Activated T-cell treated with anti-CD3 and anti-CD28 coated beads, Interleukin-2, amount 50 U/mL, for 4 hours (primary cell): ENCODE results near the gene CRISPLD2. TPM values are rescaled to one million over a fixed set of nuclear protein-coding genes. Genes with fewer than 3 reads are reported as not detected.
"Not testable (repeated sequence)": the region's sequence is repeated elsewhere in the genome, so short reads cannot be mapped to it uniquely, and the experiment has no call there.

Experiments used
- ATAC-seq, 2 donors: fragments of 200-7000 bp; cut with Tn5 transposase; one replicate each; pipeline ENCODE4 v1.10.0; 2021
- DNase-seq: peaks from one replicate; pipeline ENCODE4 v3.0.0-alpha.2; 2020
- H3K27me3 Mint-ChIP-seq: one replicate; pipeline ENCODE4 v1.8.0; 2021; ENCODE audit warnings: low read depth, mixed read lengths
- H3K36me3 Mint-ChIP-seq: one replicate; pipeline ENCODE4 v1.8.0; 2022; ENCODE audit warnings: mixed read lengths; ENCODE audit not compliant: insufficient read depth
- H3K4me1 Mint-ChIP-seq: one replicate; pipeline ENCODE4 v1.8.0; 2021; ENCODE audit warnings: low read depth, mixed read lengths
- H3K4me3 Mint-ChIP-seq: one replicate; pipeline ENCODE4 v1.8.0; 2021; ENCODE audit warnings: mild to moderate bottlenecking, moderate library complexity, mixed read lengths
- H3K9me3 Mint-ChIP-seq: one replicate; pipeline ENCODE4 v1.8.0; 2021; ENCODE audit warnings: mixed read lengths
- total RNA-seq, 3 donors: library from RNA; stranded (reverse); gene quantifications; one replicate each; pipeline ENCODE4 v1.2.1, GENCODE V29; 2021

Gene CRISPLD2
- total RNA-seq, 3 donors from 2014 or later = 0.11 to 0.57 (median 0.46) TPM

- Mint-ChIP-seq H3K9me3 (no peaks in the 10 kb centered on the region), H3K4me3 (no peak overlapping the region), H3K4me1 (peaks cover 2% of the 10 kb centered on the region), H3K27me3 (peaks cover 7% of the 10 kb centered on the region), H3K36me3 (no peaks in the 10 kb centered on the region)
- DNase-seq (no peak), ATAC-seq (no peak)
Measured at GRCh38 chr16:84847564-84848355, 28.0 kb downstream of the CRISPLD2 start.

DNA sequence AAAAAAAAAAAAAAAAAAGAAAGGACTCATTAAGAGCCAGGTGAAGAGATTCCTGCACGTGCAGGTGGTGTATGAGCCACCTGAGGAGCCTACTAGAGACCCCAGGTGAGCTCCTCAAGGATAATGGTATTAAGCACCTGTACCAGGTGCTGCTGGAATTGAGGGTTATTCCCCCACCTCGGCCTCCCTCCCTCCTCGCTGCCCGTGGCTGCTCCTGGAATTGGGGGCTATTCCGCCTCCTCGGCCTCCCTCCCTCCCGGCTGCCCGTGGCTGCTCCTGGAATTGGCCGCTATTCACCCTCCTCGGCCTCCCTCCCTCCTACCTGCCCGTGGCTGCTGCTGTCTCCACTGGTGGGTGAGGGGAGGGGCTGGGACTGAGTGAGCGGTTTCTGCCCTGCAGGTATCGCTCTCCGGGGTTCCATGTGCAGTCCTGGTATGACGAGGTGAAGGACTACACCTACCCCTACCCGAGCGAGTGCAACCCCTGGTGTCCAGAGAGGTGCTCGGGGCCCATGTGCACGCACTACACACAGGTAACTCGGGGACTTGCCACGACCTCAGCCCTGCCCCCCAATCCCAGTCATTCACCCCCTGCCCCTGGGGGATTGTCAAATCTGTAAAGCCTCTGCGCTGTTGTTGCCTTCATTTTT lies 29.3 kb downstream of the CRISPLD2 start:
- H3K9me3 Mint-ChIP-seq = no peaks in the 10 kb centered on the region
- H3K36me3 Mint-ChIP-seq = no peaks in the 10 kb centered on the region
- H3K4me3 Mint-ChIP-seq = no peak overlapping the region
- no peak for DNase-seq
- no peak for ATAC-seq
- H3K27me3 Mint-ChIP-seq = peaks cover 4% of the 10 kb centered on the region
- no peaks in the 10 kb centered on the region for H3K4me1 Mint-ChIP-seq

- Mint-ChIP-seq H3K9me3 (no peaks in the 10 kb centered on the region), H3K36me3 (no peaks in the 10 kb centered on the region)
- no peak for ATAC-seq
Measured at GRCh38 chr16:84849751-84850150, 30.0 kb downstream of the CRISPLD2 start.

GRCh38 chr16:84850714-84851113 lies 30.9 kb downstream of the CRISPLD2 start:
- ATAC-seq = no peak
- no peak overlapping the region for H3K4me3 Mint-ChIP-seq
- no peak for DNase-seq
- no peaks in the 10 kb centered on the region for H3K4me1 Mint-ChIP-seq
- H3K27me3 Mint-ChIP-seq = peaks cover 4% of the 10 kb centered on the region
- no peaks in the 10 kb centered on the region for H3K36me3 Mint-ChIP-seq
- H3K9me3 Mint-ChIP-seq = no peaks in the 10 kb centered on the region

More at GRCh38 chr16:84849751-84850150, 30.0 kb downstream of the CRISPLD2 start:
- DNase-seq = no peak
- Mint-ChIP-seq H3K4me1 (no peaks in the 10 kb centered on the region), H3K4me3 (no peak overlapping the region), H3K27me3 (peaks cover 4% of the 10 kb centered on the region)

DNA sequence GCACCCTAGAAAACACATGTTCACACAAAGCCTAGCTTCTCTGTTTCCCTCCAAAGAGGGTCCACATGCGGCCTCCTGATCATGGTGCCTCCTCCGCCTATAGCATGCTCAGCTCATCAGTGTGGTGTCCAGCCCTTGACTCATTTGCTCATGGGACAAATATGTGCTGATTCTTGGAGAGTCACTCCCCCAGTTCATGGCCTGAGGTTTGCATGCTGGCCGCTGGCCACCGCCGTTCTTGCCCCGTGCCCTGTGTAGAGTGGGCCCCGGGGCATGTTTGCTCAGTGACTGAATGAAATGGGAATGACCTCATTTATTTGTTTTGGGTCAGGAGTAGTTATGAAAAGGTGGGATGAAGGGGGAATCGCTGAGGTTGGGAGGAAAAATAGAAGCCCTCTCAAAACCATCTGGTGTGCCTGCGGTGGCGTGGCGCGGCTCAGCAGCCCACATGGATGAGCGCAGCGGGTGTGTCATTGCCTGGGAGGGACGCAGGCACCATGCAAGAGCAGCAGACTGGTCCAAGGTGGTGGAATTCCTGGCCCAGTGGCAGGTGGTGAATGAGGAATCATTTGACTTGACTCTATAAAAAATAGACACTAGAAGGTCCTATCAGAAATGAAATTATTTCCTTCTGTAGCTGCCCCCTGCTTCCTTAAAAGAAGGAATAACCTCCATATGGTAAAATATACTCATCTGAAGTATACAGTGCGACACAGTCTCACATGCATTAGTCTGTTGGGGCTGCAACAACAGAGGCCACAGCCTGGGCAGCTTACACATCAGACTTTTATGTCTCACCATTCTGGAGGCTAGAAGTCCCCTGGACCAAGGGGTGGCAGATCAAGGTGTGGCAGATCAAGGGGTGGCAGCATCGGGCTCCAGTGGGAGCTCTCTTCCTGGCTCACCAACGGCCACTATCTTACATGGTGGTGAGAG lies 31.7 kb downstream of the CRISPLD2 start:
- DNase-seq (no peak), ATAC-seq (no peak)
- Mint-ChIP-seq H3K9me3 (no peaks in the 10 kb centered on the region), H3K4me1 (no peaks in the 10 kb centered on the region), H3K4me3 (no peak overlapping the region), H3K36me3 (no peaks in the 10 kb centered on the region), H3K27me3 (peaks cover 4% of the 10 kb centered on the region)

- Mint-ChIP-seq H3K4me3 (no peak overlapping the region), H3K4me1 (no peaks in the 10 kb centered on the region), H3K36me3 (no peaks in the 10 kb centered on the region), H3K9me3 (peaks cover 2% of the 10 kb centered on the region), H3K27me3 (no peaks in the 10 kb centered on the region)
- DNase-seq (no peak), ATAC-seq (no peak)
Measured at GRCh38 chr16:84853534-84853933, 33.7 kb downstream of the CRISPLD2 start.

DNA sequence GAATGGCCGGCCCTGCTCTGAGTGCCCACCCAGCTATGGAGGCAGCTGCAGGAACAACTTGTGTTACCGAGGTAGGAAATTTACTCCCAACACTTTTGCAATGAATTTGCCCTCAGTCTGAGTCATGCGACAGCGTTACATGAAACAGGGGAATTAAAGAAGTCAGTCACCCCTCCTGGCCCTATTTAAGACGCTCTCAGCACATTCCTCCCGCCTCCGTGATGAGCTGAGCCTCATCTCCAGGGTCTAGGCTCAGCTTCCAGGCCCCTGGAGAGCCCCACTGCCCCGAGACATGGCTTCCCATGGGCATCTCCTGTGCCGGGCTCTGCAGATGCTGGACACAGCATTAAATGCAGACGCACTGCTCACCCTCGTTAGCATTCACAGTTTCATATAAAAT lies 35.0 kb downstream of the CRISPLD2 start:
- Mint-ChIP-seq H3K4me1 (no peaks in the 10 kb centered on the region), H3K9me3 (peaks cover 14% of the 10 kb centered on the region), H3K27me3 (no peaks in the 10 kb centered on the region), H3K36me3 (peaks cover 1% of the 10 kb centered on the region), H3K4me3 (no peak overlapping the region)
- no peak for ATAC-seq
- DNase-seq = no peak

GRCh38 chr16:84855435-84856202 lies 35.8 kb downstream of the CRISPLD2 start:
- not testable (repeated sequence) for H3K36me3 Mint-ChIP-seq, H3K4me3 Mint-ChIP-seq
- H3K9me3 Mint-ChIP-seq = peaks cover 19% of the 10 kb centered on the region

GRCh38 chr16:84856203-84856581 lies 36.4 kb downstream of the CRISPLD2 start:
- not testable (repeated sequence) for H3K4me1 Mint-ChIP-seq, H3K4me3 Mint-ChIP-seq, H3K27me3 Mint-ChIP-seq, H3K36me3 Mint-ChIP-seq, ATAC-seq, DNase-seq
- H3K9me3 Mint-ChIP-seq = peaks cover 19% of the 10 kb centered on the region

More at GRCh38 chr16:84855435-84856202, 35.8 kb downstream of the CRISPLD2 start:
- not testable (repeated sequence) for H3K27me3 Mint-ChIP-seq, DNase-seq, ATAC-seq, H3K4me1 Mint-ChIP-seq

DNA sequence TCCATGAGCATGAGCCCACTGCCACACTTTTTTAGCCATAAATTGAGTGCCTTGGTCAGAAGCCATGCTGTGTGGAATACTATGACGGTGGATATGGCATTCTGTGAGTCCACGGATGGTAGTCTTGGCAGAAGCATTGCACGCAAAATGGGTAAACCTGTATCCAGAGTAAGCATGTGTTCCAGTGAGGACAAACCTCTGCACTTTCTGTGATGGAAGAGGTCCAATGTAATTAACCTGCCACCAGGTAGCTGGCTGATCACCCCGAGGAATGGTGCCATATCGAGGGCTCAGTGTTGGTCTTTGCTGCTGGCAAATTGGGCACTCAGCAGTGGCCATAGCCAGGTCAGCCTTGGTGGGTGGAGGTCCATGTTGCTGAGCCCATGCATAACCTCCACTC lies 37.0 kb downstream of the CRISPLD2 start:
- H3K27me3 Mint-ChIP-seq, H3K4me3 Mint-ChIP-seq, H3K36me3 Mint-ChIP-seq, DNase-seq, H3K4me1 Mint-ChIP-seq, ATAC-seq: not testable (repeated sequence)
- H3K9me3 Mint-ChIP-seq = peaks cover 22% of the 10 kb centered on the region

DNA sequence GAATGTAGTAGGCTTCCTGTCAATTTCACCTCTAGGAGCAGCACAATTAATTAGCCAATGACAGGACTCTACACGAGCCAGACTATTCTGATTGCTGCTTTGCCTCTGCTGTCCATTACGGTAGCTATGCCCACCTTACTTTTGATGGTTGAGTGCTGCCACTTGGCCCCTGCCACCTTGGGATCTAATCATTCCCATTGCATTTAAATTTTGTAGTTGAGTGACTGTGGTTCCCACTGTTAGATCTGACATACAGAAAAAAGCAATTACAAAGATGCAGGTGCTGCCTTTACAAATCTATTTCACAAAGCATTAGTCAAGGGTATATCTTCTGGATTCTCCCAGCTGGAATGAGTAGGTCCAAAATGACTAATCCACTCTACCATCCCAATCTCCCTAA lies 39.9 kb downstream of the CRISPLD2 start:
- ATAC-seq = no peak
- Mint-ChIP-seq H3K36me3 (peaks cover 7% of the 10 kb centered on the region), H3K9me3 (peaks cover 22% of the 10 kb centered on the region), H3K27me3 (peaks cover 2% of the 10 kb centered on the region), H3K4me1 (no peaks in the 10 kb centered on the region), H3K4me3 (no peak overlapping the region)
- no peak for DNase-seq

DNA sequence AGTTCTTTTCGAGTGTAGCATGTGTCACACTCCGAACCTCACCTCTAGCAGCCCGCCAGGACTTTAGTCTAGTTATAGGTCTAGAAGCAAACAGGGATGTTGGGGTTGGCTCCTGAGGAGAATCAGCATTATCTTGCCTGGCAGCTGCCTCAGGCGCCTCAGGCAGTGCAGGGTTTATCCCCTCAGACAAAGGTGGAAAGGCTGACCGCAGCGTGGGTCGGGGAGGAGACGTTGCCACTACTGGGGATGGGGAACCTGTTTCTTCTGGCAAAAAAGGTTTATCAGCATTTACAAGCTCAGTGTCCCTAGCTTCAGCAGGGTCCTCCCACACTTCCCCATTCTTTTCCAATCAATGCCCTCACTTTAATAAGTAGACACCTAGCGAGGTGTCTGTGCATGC lies 40.6 kb downstream of the CRISPLD2 start:
- H3K4me3 Mint-ChIP-seq = no peak overlapping the region
- H3K4me1 Mint-ChIP-seq = no peaks in the 10 kb centered on the region
- ATAC-seq (no peak), DNase-seq (no peak)
- H3K27me3 Mint-ChIP-seq = peaks cover 2% of the 10 kb centered on the region
- H3K9me3 Mint-ChIP-seq = peaks cover 22% of the 10 kb centered on the region
- peaks cover 7% of the 10 kb centered on the region for H3K36me3 Mint-ChIP-seq

DNA sequence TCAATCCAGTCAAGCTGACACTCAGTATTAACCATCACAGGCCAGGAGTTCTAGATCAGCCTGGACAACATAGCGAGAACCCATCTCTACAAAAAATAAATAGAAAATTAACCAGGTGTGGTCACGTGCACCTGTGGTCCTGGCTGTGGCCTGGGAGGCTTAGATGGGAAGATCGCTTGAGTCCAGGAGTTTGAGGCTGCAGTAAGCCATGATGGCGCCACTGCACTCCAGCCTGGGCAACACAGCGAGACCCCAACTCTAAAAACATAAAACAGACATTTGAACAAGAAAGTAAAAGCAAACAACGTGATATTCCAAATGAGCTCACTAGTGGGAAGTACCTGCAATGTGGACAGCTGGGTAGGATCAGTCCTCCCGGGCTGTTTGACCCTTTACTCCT lies 41.9 kb downstream of the CRISPLD2 start:
- peaks cover 2% of the 10 kb centered on the region for H3K27me3 Mint-ChIP-seq
- ATAC-seq = no peak
- DNase-seq = no peak
- peaks cover 22% of the 10 kb centered on the region for H3K9me3 Mint-ChIP-seq
- peaks cover 7% of the 10 kb centered on the region for H3K36me3 Mint-ChIP-seq
- H3K4me1 Mint-ChIP-seq = no peaks in the 10 kb centered on the region
- H3K4me3 Mint-ChIP-seq = no peak overlapping the region
